HG02852 (cell line): ENCODE results near the gene ZFP69B.
"Not testable (repeated sequence)": the region's sequence is repeated elsewhere in the genome, so short reads cannot be mapped to it uniquely, and the experiment has no call there.

Source experiments
- ATAC-seq: cut with Tn5 transposase; IDR thresholded peaks from one replicate; pipeline ENCODE4 v1.9.1; 2021; ENCODE audit warnings: mild to moderate bottlenecking, moderate library complexity; ENCODE audit not compliant: unreplicated experiment

ZFP69B gene

DNA sequence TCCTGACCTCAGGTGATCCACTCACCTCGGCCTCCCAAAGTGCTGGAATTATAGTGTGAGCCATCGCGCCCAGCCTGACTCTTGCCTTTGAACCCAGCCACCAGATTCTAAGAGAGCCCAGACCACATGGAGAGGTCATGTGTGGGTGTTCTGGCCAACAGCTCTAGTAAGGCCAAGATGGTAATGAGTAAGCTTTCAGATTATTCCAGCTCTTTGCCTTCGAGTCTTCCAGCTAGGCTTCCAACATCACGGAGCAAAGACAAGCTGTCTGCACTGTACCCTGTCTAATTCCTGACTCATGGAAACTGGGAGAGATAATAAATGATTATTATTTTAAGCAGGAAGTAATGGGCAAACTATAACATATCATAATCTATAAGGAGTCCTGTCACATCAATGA is 14.8 kb upstream of the ZFP69B start:
- no peak for ATAC-seq

DNA sequence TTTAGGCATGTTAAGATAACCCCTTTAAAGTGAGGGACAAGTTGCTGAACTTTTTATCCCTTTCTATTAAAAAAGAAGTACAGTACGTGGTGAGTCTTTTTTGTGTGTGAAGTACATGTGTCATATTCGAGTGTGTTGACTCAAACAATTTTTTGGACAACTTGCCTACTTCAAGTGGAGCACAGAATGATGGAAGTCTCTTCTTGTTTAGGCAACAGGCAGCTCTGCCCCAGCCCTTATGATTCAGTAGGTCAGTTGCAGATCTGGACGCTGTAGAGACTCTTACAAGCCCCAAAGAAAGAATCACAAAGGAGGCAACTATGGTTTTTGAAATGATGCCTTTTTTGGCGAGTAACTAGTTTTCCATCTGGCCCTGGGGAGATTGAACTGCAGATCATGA is 14.4 kb upstream of the ZFP69B start:
- no peak for ATAC-seq

DNA sequence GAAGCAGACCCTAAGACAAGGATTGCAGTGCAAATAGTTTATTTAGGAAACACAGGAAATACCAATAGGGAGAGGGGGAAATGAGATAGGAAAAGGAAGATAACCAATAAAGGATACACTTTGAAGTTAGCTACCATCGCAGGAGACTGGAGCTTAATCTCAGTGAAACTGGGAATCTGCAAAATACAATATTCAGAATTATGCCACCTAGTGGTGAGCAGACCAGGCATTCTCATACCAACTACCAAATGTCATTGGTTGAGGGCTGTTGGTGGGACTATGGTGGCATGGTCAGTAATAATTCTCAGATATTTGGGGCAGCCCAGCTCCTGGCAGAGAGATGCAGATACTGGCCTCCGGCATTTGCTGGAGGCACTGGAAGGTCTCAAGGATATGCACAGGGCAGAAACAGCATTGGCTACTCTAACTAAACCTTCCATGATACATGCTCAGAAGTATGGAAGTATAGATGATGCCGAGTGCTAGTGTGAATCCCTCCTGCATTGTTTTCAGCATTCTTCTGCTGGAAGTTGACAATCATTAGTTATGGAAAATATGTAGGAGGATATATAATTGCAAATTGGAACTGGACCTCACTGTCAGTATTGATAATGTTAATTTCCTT is 11.8 kb upstream of the ZFP69B start:
- ATAC-seq = no peak

DNA sequence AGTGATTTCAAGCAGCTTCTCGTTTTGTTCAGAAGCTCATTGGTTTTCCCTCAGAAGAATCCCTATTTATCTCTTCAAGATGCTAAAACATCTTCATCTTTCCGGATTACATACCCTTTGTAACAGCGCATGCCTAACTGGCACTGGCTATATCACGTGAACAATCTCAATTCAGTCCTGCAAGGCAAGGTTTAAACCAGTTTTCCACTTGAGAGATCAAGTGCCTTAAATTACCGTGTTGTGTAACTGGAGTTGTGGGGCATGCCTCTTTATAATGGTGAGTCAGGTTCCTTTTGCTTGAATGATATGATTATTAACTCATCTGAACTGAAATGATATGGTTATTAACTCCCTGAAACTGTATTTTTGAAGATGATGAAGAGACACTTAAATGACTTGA is 11.0 kb upstream of the ZFP69B start:
- ATAC-seq = no peak

DNA sequence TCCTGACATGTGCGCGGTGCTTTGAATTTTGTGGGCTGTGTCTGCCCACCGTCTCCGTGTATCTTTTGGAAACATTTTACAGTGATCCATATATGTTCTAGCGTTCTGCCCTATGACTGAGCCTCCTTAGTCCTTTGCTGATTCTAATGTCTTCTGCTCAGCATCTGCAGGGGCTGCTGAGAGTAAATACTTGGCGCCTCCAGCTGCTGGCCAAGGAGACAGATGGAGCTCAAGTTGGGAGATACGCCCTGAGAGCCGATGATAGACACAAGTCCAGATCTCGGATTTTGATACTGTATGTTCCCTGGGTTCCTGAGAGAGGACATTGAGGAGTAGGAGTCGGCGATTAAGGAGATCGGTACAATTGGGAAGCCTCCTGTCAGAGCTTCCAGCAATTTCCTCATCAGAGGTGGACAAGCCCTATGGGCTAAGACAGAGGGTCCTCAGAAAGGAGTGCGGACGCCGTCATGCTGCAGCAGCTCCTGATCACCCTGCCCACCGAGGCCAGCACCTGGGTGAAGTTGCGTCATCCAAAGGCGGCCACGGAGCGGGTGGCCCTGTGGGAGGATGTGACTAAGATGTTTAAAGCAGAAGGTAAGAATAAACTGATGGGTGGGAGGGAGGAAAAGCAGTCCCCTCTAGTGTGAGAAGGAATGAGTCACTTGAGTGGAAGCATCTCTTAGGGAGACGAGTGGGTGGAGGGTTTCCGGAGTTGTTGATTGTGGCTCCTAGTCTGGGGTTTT is 390 bp downstream of the ZFP69B start:
- ATAC-seq = peak; percentile 47

DNA sequence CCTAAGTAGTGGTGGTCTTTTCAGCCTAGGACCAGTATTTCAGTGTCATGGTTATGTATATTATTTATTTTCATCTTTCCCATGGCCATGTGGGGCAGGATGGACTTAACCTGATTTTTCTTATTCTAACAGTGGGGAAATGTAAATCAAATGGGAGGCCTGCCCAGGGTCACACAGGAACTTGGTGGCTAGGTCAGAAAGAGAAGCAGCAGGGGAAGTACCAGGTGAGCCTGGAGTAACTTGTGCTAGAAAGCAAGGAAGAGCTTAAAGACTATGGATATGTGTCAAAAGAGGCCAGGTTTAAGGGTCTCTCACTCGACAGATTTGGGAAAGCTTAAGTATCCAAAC is 936 bp downstream of the ZFP69B start:
- ATAC-seq = no peak

DNA sequence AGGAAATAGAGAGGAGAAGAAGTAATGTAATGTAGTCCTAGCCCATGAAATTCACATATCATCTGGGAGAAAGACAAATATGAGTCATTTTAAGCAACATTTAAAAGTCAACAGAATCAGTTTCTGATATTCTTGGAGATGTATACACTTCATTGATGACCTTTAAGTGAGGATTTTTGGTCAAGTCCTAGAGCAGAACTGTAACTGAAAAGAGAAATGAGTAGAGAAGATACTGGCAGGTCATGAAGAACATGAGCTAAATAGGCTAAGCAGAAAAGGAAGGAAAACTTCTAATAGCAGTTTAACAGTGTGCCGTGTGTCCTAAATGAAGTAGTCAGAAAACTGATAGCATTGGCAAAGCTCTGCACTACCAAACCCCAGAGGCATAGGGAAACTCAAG is 4.6 kb downstream of the ZFP69B start:
- no peak for ATAC-seq

DNA sequence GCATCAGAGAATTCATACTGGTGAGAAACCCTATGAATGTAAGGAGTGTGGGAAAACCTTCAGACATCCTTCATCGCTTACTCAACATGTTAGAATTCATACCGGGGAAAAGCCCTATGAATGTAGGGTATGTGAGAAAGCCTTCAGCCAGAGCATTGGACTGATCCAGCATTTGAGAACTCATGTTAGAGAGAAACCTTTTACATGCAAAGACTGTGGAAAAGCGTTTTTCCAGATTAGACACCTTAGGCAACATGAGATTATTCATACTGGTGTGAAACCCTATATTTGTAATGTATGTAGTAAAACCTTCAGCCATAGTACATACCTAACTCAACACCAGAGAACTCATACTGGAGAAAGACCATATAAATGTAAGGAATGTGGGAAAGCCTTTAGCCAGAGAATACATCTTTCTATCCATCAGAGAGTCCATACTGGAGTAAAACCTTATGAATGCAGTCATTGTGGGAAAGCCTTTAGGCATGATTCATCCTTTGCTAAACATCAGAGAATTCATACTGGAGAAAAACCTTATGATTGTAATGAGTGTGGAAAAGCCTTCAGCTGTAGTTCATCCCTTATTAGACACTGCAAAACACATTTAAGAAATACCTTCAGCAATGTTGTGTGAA is 12.8 kb downstream of the ZFP69B start:
- ATAC-seq = no peak

DNA sequence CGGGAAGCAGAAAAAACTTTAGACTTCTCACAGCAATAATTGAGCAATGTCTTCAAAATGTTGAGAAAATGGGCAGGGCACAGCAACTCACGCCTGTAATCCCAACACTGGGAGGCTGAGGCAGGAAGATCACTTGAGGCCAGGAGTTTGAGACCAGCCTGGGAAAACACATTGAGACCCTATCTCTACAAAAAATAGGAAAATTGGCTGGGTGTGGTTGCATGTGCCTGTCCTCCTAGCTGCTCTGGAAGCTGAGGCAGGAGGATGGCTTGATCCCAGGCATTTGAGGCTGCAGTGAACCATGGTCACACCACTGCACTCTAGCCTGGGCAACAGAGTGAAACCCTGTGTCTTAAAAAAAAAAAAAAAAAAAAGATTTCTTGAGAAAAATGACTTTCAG is 19.1 kb downstream of the ZFP69B start:
- no peak for ATAC-seq

DNA sequence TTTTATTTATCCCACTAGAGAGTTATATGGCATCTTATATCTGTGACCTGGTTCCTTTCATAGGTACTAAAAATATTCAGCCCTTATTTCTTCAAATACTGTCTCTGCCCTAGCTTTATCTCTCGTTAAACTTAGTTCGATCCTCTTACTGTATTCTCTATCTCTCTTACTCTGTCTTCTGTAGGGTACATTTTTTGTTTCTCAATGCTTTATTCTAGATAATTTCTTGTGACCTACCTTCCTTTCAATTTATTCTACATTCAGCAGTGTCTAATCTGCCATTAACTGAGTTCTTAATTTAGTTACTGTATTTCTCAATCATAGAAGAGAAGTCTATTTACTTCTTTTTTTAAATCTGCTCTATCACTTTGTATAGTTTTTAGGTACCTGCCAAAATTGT is 25.0 kb downstream of the ZFP69B start:
- ATAC-seq = no peak

DNA sequence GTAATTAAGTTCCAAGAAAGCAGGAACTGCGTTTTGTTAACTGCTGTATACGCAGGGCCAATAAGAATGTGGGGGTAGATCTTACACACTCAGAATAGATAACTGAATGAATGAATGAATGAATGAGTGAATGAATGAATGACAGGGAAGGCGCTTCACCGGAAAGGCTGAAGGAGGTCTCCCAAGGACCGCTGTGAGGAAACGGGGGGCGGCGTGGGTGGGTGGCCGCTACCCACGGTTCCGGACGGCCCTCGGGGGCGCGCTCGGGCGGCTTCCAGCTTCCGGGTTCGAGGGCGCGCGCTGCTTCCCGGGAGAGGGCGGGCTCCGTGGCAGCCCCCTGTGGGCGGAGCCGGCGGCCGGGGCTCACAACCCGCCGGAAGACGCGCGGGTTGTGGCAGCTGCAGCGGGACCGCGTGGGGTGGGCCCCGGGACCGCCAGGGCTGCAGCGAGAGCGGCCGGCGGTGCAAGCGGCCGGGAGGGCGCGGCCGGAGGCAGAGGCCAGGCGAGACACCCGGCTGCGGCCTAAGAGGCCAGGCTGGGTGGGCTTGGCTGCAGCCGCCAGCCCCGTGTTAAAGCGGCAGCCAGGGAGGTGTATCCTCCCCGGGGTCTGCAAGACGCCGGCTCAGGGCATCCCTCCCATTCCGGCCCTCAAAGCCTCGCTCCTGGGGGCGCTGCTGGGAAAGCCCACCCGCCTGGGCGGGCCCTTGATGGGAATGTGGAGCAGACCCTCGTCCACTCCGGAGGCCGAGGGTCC is 26.8 kb downstream of the ZFP69B start, which contains the start of gene ZFP69:
Gene ZFP69, plus strand, starts transcription at position 367 of the 754 bp plus-strand sequence. CDS start 2,072 bp downstream, outside the sequence.
- ATAC-seq = peak; percentile 75

DNA sequence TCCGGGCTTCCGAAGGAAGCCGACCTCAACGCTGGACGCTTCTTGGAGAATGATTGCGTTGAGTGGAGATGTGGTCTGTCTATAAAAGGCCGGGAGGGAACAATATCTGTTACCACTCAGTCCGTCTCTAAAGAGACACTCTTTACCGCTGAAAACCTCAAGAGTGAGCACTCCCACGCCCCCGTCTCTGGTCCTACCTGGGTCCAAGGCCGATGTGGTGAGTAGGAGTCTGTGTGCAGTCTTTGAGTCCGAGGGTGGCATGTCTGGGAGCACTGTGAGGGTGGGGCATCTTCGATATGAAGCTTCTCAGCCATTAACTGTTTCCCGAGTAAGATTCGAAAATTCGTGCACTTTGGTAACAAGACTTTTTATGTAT is 27.4 kb downstream of the ZFP69B start:
- peak; percentile 26 for ATAC-seq

DNA sequence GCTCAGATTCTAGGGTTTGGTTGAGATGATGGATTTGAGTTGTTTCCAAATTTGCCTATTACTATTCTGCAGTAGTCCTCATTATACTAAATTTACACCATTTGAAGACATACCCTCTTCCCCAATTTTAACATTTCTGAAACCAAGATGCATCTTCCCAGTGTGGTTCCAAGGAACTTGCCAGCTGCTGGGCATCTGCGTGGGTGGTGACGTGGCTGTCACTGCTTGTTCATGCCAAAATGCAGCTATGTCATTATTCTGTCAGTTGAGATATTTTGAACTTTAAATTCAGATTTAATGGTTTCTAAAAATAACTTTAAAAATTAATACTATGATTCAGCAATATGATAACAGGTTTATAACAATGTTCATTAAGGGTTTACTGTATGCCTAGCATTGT is 28.0 kb downstream of the ZFP69B start:
- ATAC-seq = no peak

DNA sequence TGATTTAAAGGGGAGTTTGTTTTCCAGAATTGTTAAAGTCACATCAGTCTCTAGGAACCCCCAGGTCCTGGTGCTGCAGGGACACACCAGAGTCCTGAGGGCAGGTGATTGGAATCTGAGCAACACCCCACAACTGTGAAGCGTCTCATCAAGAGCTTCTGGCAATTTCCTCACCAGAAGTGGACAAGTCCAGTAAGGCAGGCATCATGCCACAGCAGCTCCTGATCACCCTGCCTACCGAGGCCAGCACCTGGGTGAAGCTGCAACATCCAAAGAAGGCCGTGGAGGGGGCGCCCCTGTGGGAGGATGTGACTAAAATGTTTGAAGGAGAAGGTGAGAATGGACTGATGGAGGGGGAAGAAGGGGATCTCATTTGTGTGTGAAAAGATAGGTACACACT is 28.9 kb downstream of the ZFP69B start:
- ATAC-seq = no peak

DNA sequence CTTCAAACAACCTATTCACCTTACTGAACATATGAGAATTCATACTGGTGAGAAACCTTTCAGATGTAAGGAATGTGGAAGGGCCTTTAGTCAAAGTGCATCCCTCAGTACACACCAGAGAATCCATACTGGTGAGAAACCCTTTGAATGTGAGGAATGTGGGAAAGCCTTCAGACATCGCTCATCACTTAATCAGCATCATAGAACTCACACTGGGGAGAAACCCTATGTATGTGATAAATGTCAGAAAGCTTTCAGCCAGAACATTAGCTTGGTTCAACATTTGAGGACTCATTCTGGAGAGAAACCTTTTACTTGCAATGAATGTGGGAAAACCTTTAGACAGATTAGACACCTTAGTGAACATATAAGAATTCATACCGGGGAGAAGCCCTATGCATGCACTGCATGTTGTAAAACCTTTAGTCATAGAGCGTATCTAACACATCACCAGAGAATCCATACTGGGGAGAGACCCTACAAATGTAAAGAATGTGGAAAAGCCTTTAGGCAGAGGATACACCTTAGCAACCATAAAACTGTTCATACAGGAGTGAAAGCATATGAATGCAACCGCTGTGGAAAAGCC is 45.1 kb downstream of the ZFP69B start:
- no peak for ATAC-seq

DNA sequence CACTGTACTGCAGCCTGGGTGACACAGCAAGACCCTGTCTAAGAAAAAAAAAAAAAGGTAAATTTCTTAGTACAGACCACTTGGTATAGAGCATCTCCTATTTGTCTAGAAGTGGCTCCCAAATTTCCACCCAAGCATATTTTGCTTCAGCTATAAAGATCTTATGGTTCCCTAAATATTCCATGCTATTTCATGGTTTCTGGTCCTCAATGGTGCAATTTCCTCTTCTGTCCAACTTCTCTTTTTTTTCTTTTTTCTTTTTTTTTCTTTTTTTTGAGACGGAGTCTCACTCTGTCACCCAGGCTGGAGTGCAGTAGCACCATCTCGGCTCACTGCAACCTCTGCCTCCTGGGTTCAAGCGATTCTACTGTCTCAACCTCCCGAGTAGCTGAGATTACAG is 52.4 kb downstream of the ZFP69B start:
- not testable (repeated sequence) for ATAC-seq

DNA sequence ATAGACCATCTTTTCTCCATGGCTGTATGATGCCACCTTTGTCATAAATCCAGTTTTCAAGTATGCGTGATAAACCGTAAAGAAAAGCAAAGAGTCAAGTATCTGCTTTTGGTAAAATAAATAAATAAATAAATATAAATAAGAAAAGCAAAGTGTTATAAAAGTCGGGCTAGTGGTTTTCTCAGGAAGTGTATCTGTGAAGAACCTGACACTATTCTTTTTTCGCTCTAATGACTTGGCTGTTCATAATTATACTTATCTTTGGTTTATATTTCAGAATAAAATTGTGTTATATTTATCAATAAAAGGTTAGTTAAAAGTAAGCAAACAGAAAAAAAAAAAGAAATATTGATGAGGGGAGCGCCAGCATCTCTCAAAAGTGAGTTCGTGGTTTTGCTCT is 57.7 kb downstream of the ZFP69B start:
- no peak for ATAC-seq

DNA sequence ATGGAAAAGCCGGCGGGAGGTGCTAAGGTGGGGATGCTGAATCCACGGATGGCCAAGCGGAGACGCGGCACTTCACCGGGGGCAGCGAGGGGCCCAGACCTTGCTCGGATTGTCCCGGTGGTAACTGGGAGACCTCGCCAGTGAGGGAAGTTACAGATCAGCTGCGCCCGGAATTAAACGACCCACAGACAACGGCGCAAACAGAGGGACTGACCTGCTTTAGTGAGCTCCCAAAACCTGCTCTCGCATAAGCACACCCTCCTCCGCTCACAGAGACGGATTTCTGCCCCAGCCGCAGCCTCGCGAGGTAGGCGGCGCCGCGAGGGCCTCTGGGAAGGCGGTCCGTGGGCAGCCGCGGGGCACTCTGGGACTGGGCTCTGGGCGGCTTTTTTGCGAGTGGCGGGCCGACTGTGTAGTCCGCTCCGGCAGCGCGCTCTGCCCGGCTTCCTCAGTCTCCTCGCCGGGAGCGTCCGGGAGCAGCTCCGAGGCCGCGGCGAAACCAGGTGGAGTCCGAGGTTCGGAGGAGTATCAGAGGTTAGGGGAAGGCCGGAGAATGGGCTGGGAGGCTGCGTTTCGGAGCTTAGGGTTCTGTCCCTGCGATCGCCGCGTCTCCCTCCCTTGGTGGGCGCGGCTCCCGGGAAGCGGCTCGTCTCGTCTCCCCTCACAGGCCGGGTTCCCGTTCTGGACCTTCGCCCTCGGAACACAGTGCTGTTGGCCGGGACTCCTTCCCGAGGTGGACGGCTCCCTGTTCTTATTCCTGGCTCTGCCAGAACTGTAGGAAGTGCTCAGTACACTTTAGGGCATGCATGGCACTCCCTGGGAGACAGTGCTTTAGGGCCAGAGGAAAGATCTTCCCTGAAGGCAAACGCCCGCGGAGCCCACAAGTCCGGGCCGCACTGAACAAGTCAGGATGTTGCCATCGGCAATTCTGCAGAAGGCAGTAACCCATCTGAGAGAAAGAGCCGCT is 58.4 kb downstream of the ZFP69B start, which contains the start of gene EXO5:
Gene EXO5, plus strand, starts transcription at position 393 of the 967 bp plus-strand sequence. CDS start 5,778 bp downstream, outside the sequence.
- peak; percentile 89 for ATAC-seq
